SK-N-SH treated with all-trans-retinoic acid at 6 μM for 48 hours (cell line): ENCODE measurements around the gene C13orf42.

Experiments used
- ATAC-seq: fragments of 200-7000 bp; cut with Tn5 transposase; 3 replicates; pipeline ENCODE4 v1.9.1; 2020; ENCODE audit warnings: mild to moderate bottlenecking, moderate library complexity
- ARNTL ChIP-seq: fragments of 450-650 bp; formaldehyde crosslinking; IDR thresholded peaks from 2 replicates; pipeline ENCODE4 v1.5.0; 2020; ENCODE audit warnings: low read depth, mild to moderate bottlenecking, moderate library complexity, borderline replicate concordance
- BACH2 ChIP-seq: fragments of 250-450 bp; sonication (Bioruptor Pico); IDR thresholded peaks from 2 replicates; pipeline ENCODE4 v1.9.0; 2021; ENCODE audit warnings: mild to moderate bottlenecking, borderline replicate concordance
- CREB5 ChIP-seq: fragments of 250-450 bp; sonication (Bioruptor Pico); IDR thresholded peaks from 2 replicates; pipeline ENCODE4 v1.5.1; 2020; ENCODE audit warnings: low read depth, mild to moderate bottlenecking, moderate library complexity
- CSRNP3 ChIP-seq: fragments of 250-450 bp; sonication (Bioruptor Pico); IDR thresholded peaks from 2 replicates; pipeline ENCODE4 v1.5.1; 2021; ENCODE audit warnings: mild to moderate bottlenecking, moderate library complexity
- ESRRG ChIP-seq: fragments of 250-450 bp; sonication (Bioruptor Pico); IDR thresholded peaks from 2 replicates; pipeline ENCODE4 v1.6.1; 2021; ENCODE audit warnings: mild to moderate bottlenecking
- GLIS3 ChIP-seq: fragments of 250-450 bp; sonication (Bioruptor Pico); IDR thresholded peaks from 2 replicates; pipeline ENCODE4 v1.5.0; 2020; ENCODE audit warnings: mild to moderate bottlenecking, moderate library complexity
- ISL1 ChIP-seq: fragments of 250-450 bp; sonication (Bioruptor Pico); IDR thresholded peaks from 2 replicates; pipeline ENCODE4 v2.1.2; 2022; ENCODE audit warnings: mild to moderate bottlenecking, moderate library complexity
- OSR1 ChIP-seq: fragments of 250-450 bp; sonication (Bioruptor Pico); IDR thresholded peaks from 2 replicates; pipeline ENCODE4 v1.8.0; 2022; ENCODE audit warnings: moderate library complexity, mild to moderate bottlenecking, inconsistent platforms
- PATZ1 ChIP-seq: fragments of 250-450 bp; sonication (Bioruptor Pico); IDR thresholded peaks from 2 replicates; pipeline ENCODE4 v1.8.0; 2020; ENCODE audit warnings: mild to moderate bottlenecking, moderate library complexity, borderline replicate concordance
- RARB ChIP-seq: fragments of 250-450 bp; sonication (Bioruptor Pico); IDR thresholded peaks from 2 replicates; pipeline ENCODE4 v1.8.0; 2021; ENCODE audit warnings: mild to moderate bottlenecking, moderate library complexity
- SNAI2 ChIP-seq: fragments of 250-450 bp; sonication (Bioruptor Pico); IDR thresholded peaks from 2 replicates; pipeline ENCODE4 v1.5.0; 2020; ENCODE audit warnings: mild to moderate bottlenecking, moderate library complexity
- TCF4 ChIP-seq: fragments of 250-450 bp; sonication (Bioruptor Pico); IDR thresholded peaks from 2 replicates; pipeline ENCODE4 v1.8.0; 2021; ENCODE audit warnings: mild to moderate bottlenecking, moderate library complexity, borderline replicate concordance
- TSHZ2 ChIP-seq: fragments of 250-450 bp; sonication (Bioruptor Pico); IDR thresholded peaks from 2 replicates; pipeline ENCODE4 v1.5.0; 2020; ENCODE audit warnings: mild to moderate bottlenecking, moderate library complexity
- ZC3H10 ChIP-seq: fragments of 250-450 bp; sonication (Bioruptor Pico); IDR thresholded peaks from 2 replicates; pipeline ENCODE4 v1.5.1; 2021; ENCODE audit warnings: mild to moderate bottlenecking, moderate library complexity
- ZFP3 ChIP-seq: fragments of 250-450 bp; sonication (Bioruptor Pico); IDR thresholded peaks from 2 replicates; pipeline ENCODE4 v1.5.0; 2020; ENCODE audit warnings: mild to moderate bottlenecking, moderate library complexity
- ZFP30 ChIP-seq: fragments of 450-650 bp; formaldehyde crosslinking; IDR thresholded peaks from 2 replicates; pipeline ENCODE4 v1.5.0; 2022; ENCODE audit warnings: mild to moderate bottlenecking, moderate library complexity
- ZNF565 ChIP-seq: fragments of 450-650 bp; formaldehyde crosslinking; conservative IDR thresholded peaks from 2 replicates; pipeline ENCODE4 v1.5.0; 2020; ENCODE audit warnings: low read depth, mild to moderate bottlenecking, moderate library complexity
- ZNF70 ChIP-seq: fragments of 450-650 bp; formaldehyde crosslinking; IDR thresholded peaks from 2 replicates; pipeline ENCODE4 v1.5.0; 2020; ENCODE audit warnings: mild to moderate bottlenecking, moderate library complexity
- ZNF8 ChIP-seq: fragments of 450-650 bp; formaldehyde crosslinking; IDR thresholded peaks from 2 replicates; pipeline ENCODE4 v1.5.0; 2020; ENCODE audit warnings: mild to moderate bottlenecking, moderate library complexity

Gene C13orf42

GRCh38 chr13:51070005-51070649 lies 40.9 kb downstream of the C13orf42 start:
- TF ChIP-seq ESRRG (CRISPR knock-in tag) (no peak), ARNTL (CRISPR knock-in tag) (no peak), ZNF70 (CRISPR knock-in tag) (no peak)
- ATAC-seq, result peak; percentile 97

GRCh38 chr13:51068501-51068900 lies 42.6 kb downstream of the C13orf42 start:
- ATAC-seq, result no peak
- TF ChIP-seq ZFP3 (CRISPR knock-in tag) (no peak), ZNF8 (CRISPR knock-in tag) (no peak), OSR1 (CRISPR knock-in tag) (no peak), GLIS3 (CRISPR knock-in tag) (no peak), BACH2 (CRISPR knock-in tag) (no peak), CREB5 (CRISPR knock-in tag) (no peak), ESRRG (CRISPR knock-in tag) (no peak), RARB (CRISPR knock-in tag) (no peak), SNAI2 (no peak), TCF4 (CRISPR knock-in tag) (no peak), ISL1 (CRISPR knock-in tag) (no peak), TSHZ2 (no peak), ZC3H10 (CRISPR knock-in tag) (no peak), CSRNP3 (no peak), ZNF565 (no peak), ARNTL (CRISPR knock-in tag) (no peak), ZFP30 (CRISPR knock-in tag) (no peak)

GRCh38 chr13:51067706-51068105 lies 43.4 kb downstream of the C13orf42 start:
- TF ChIP-seq ZFP3 (CRISPR knock-in tag), result no peak
- no peak for TF ChIP-seq GLIS3 (CRISPR knock-in tag)
- TF ChIP-seq PATZ1 (CRISPR knock-in tag), result no peak
- TF ChIP-seq, all 23 proteins: peak for 0
- ATAC-seq, result no peak

- TF ChIP-seq CREB5 (CRISPR knock-in tag) (no peak), RARB (CRISPR knock-in tag) (no peak), ESRRG (CRISPR knock-in tag) (no peak), ZNF8 (CRISPR knock-in tag) (no peak), ZNF565 (no peak), PATZ1 (CRISPR knock-in tag) (no peak), ZFP3 (CRISPR knock-in tag) (no peak)
- no peak for ATAC-seq
These were observed 43.8 kb downstream of the C13orf42 start for GRCh38 chr13:51067210-51067701.
